HG03575 (cell line): Measurements from ENCODE around the gene PCDHGA1.
"Not testable (repeated sequence)": the region's sequence is repeated elsewhere in the genome, so short reads cannot be mapped to it uniquely, and the experiment has no call there.

Experiments used
- ATAC-seq: cut with Tn5 transposase; IDR thresholded peaks from one replicate; pipeline ENCODE4 v1.9.1; 2021; ENCODE audit not compliant: unreplicated experiment, insufficient number of reproducible peaks, low FRiP score; ENCODE audit errors: extremely low read depth

The PCDHGA1 gene

GRCh38 chr5:141427783-141428426, 97.6 kb downstream of the PCDHGA1 start:
- no peak for ATAC-seq

GRCh38 chr5:141430332-141431113, 100.2 kb downstream of the PCDHGA1 start, which contains the start of gene PCDHGA12:
Gene PCDHGA12 (plus strand): TSS chr5:141430507. CDS start chr5:141430760, 253 bp downstream.
- ATAC-seq, result peak; percentile 91

GRCh38 chr5:141431286-141431685, 101.0 kb downstream of the PCDHGA1 start:
- ATAC-seq, result no peak

- ATAC-seq, result not testable (repeated sequence)
These were observed 102.0 kb downstream of the PCDHGA1 start for GRCh38 chr5:141432308-141432707.

- ATAC-seq, result not testable (repeated sequence)
These were observed 102.4 kb downstream of the PCDHGA1 start for GRCh38 chr5:141432726-141433125.

- ATAC-seq, result no peak
These were observed 103.7 kb downstream of the PCDHGA1 start for GRCh38 chr5:141434006-141434405.

- no peak for ATAC-seq
These were observed 106.9 kb downstream of the PCDHGA1 start for GRCh38 chr5:141437221-141437620.

- no peak for ATAC-seq
These were observed 109.3 kb downstream of the PCDHGA1 start for GRCh38 chr5:141439411-141440141.

GRCh38 chr5:141440341-141440740, 110.0 kb downstream of the PCDHGA1 start:
- ATAC-seq, result no peak

GRCh38 chr5:141441571-141442170, 111.4 kb downstream of the PCDHGA1 start:
- ATAC-seq, result no peak

- ATAC-seq, result no peak
These were observed 135.0 kb downstream of the PCDHGA1 start for GRCh38 chr5:141465351-141465750.

GRCh38 chr5:141475625-141476131, 145.4 kb downstream of the PCDHGA1 start, which contains the start of gene PCDHGC3:
Gene PCDHGC3 (plus strand): TSS chr5:141475966. CDS start chr5:141476117, 151 bp downstream.
- ATAC-seq, result peak; percentile 90

GRCh38 chr5:141476132-141476911, 146.0 kb downstream of the PCDHGA1 start:
- peak; percentile 19 for ATAC-seq

GRCh38 chr5:141477044-141477575, 146.8 kb downstream of the PCDHGA1 start:
- no peak for ATAC-seq

GRCh38 chr5:141477815-141478214, 147.5 kb downstream of the PCDHGA1 start:
- no peak for ATAC-seq

GRCh38 chr5:141478321-141478945, 148.1 kb downstream of the PCDHGA1 start:
- ATAC-seq, result no peak

GRCh38 chr5:141479776-141480175, 149.5 kb downstream of the PCDHGA1 start:
- no peak for ATAC-seq

- ATAC-seq, result no peak
These were observed 153.6 kb downstream of the PCDHGA1 start for GRCh38 chr5:141483902-141484301.
